ENCODE results near the gene SLX1A.
A peak's percentile ranks its signal among the peaks of the same experiment; 100 is the strongest.
"Not testable (repeated sequence)": the region's sequence is repeated elsewhere in the genome, so short reads cannot be mapped to it uniquely, and the experiment has no call there.

The SLX1A gene

GRCh38 chr16:30186782-30187555 lies 6.7 kb upstream of the SLX1A start:
- Histone ChIP-seq H2AFZ (ENCODE audit: low read length) (no peak overlapping the region), H3K36me3 (ENCODE audit: insufficient read depth, low read length) (peaks cover 40% of the 10 kb centered on the region), H3F3A (ENCODE audit: insufficient read depth, low read length) (no peaks in the 10 kb centered on the region), H3K4me2 (ENCODE audit: low read length) (peak overlapping the region; percentile 80), H3K9me3 (ENCODE audit: low read length) (no peaks in the 10 kb centered on the region), H3K4me1 (ENCODE audit: insufficient read depth, low read length, severe bottlenecking) (peaks cover 37% of the 10 kb centered on the region), H3K9me2 (ENCODE audit: low read depth, low read length) (no peaks in the 10 kb centered on the region), H3K4me3 (ENCODE audit: low read depth, low read length, poor library complexity, severe bottlenecking) (peak overlapping the region; percentile 87), H3K79me2 (ENCODE audit: insufficient read depth, low read length) (no peaks in the 10 kb centered on the region), H3K27me3 (ENCODE audit: insufficient read depth, low read length) (no peaks in the 10 kb centered on the region), H3K27ac (ENCODE audit: low read depth, low read length, poor library complexity, severe bottlenecking) (peak overlapping the region; percentile 98), H4K20me1 (ENCODE audit: insufficient read depth, low read length) (no peaks in the 10 kb centered on the region), H3K9ac (ENCODE audit: low read length) (peak overlapping the region; percentile 97)
- no peak for TF ChIP-seq EZH2 (IDR thresholded peaks at IDR 0.05; ENCODE audit: borderline replicate concordance, low read length)
- TF ChIP-seq, protein P1, sequence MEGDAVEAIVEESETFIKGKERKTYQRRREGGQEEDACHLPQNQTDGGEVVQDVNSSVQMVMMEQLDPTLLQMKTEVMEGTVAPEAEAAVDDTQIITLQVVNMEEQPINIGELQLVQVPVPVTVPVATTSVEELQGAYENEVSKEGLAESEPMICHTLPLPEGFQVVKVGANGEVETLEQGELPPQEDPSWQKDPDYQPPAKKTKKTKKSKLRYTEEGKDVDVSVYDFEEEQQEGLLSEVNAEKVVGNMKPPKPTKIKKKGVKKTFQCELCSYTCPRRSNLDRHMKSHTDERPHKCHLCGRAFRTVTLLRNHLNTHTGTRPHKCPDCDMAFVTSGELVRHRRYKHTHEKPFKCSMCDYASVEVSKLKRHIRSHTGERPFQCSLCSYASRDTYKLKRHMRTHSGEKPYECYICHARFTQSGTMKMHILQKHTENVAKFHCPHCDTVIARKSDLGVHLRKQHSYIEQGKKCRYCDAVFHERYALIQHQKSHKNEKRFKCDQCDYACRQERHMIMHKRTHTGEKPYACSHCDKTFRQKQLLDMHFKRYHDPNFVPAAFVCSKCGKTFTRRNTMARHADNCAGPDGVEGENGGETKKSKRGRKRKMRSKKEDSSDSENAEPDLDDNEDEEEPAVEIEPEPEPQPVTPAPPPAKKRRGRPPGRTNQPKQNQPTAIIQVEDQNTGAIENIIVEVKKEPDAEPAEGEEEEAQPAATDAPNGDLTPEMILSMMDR (IDR thresholded peaks at IDR 0.05; ENCODE audit: low read length), result peak; percentile 97

DNA sequence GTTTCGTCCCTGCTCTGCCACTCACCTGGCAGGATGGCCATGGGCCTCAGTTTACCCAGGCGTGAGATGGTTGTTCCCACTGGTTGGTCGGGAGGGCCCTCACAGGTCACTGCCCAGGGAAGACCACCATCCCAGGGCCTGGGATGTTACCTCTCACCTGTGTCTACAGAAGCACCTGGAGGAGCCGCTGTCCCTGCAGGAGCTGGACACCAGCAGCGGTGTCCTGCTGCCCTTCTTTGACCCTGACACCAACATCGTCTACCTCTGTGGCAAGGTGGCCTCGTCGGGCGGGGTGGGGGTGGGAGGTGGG lies 6.2 kb upstream of the SLX1A start:
- TF ChIP-seq, protein P1 (IDR thresholded peaks at IDR 0.05; ENCODE audit: low read length), result no peak
- Histone ChIP-seq H3K9me2 (ENCODE audit: low read depth, low read length) (no peaks in the 10 kb centered on the region), H3K36me3 (ENCODE audit: insufficient read depth, low read length) (peaks cover 40% of the 10 kb centered on the region), H3K4me1 (ENCODE audit: insufficient read depth, low read length, severe bottlenecking) (peaks cover 35% of the 10 kb centered on the region), H3K9me3 (ENCODE audit: low read length) (no peaks in the 10 kb centered on the region), H4K20me1 (ENCODE audit: insufficient read depth, low read length) (no peaks in the 10 kb centered on the region), H3K9ac (ENCODE audit: low read length) (no peak overlapping the region), H3K4me3 (ENCODE audit: low read depth, low read length, poor library complexity, severe bottlenecking) (no peak overlapping the region), H3F3A (ENCODE audit: insufficient read depth, low read length) (no peaks in the 10 kb centered on the region), H2AFZ (ENCODE audit: low read length) (no peak overlapping the region), H3K4me2 (ENCODE audit: low read length) (peak overlapping the region; percentile 80; the same call in 1 of the 2 replicates), H3K79me2 (ENCODE audit: insufficient read depth, low read length) (no peaks in the 10 kb centered on the region), H3K27ac (ENCODE audit: low read depth, low read length, poor library complexity, severe bottlenecking) (peak overlapping the region; percentile 98), H3K27me3 (ENCODE audit: insufficient read depth, low read length) (no peaks in the 10 kb centered on the region)

DNA sequence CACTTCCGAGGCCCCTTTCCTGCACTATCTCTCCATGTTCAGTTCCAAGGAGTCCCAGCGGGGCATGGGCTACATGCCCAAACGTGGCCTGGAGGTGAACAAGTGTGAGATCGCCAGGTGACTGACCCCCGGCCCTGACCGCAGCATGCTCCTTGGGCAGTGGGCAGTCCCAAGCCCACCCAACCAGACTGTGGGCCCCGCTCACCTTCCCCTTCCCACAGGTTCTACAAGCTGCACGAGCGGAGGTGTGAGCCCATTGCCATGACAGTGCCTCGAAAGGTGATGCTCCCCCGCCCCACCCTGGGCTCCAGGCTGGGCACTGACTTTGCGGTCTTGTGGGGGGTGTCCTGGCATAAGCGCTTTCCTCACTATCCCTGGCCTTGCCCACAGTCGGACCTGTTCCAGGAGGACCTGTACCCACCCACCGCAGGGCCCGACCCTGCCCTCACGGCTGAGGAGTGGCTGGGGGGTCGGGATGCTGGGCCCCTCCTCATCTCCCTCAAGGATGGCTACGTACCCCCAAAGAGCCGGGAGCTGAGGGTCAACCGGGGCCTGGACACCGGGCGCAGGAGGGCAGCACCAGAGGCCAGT lies 5.6 kb upstream of the SLX1A start:
- no peak for TF ChIP-seq EZH2 (IDR thresholded peaks at IDR 0.05; ENCODE audit: borderline replicate concordance, low read length)
- TF ChIP-seq, protein P1 (IDR thresholded peaks at IDR 0.05; ENCODE audit: low read length), result no peak
- no peak overlapping the region for H3K27ac ChIP-seq (ENCODE audit: low read depth, low read length, poor library complexity, severe bottlenecking)
- no peaks in the 10 kb centered on the region for H3K79me2 ChIP-seq (ENCODE audit: insufficient read depth, low read length)
- no peaks in the 10 kb centered on the region for H3K9me3 ChIP-seq (ENCODE audit: low read length)
- no peaks in the 10 kb centered on the region for H3K27me3 ChIP-seq (ENCODE audit: insufficient read depth, low read length)
- no peaks in the 10 kb centered on the region for H4K20me1 ChIP-seq (ENCODE audit: insufficient read depth, low read length)
- H3K4me3 ChIP-seq (ENCODE audit: low read depth, low read length, poor library complexity, severe bottlenecking), result no peak overlapping the region
- peaks cover 31% of the 10 kb centered on the region for H3K4me1 ChIP-seq (ENCODE audit: insufficient read depth, low read length, severe bottlenecking)
- no peak overlapping the region for H3K4me2 ChIP-seq (ENCODE audit: low read length)
- H3F3A ChIP-seq (ENCODE audit: insufficient read depth, low read length), result no peaks in the 10 kb centered on the region
- no peak overlapping the region for H2AFZ ChIP-seq (ENCODE audit: low read length)
- H3K36me3 ChIP-seq (ENCODE audit: insufficient read depth, low read length), result peaks cover 40% of the 10 kb centered on the region
- H3K9ac ChIP-seq (ENCODE audit: low read length), result no peak overlapping the region
- H3K9me2 ChIP-seq (ENCODE audit: low read depth, low read length), result no peaks in the 10 kb centered on the region

DNA sequence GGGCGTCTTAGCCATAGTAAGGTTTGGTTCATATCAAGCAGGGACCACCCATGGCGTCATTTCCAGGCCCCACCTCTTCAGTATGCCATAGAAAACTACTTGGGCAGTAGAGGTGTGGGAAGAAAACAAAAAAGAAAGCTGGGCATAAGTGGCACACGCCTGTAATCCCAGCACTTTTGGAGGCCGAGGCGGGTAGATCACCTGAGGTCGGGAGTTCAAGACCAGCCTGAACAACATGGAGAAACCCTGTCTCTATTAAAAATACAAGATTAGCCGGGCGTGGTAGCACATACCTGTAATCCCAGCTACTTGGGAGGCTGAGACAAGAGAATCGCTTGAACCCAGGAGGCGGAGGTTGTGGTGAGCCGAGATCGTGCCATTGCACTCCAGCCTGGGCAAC lies 2.5 kb upstream of the SLX1A start:
- not testable (repeated sequence) for H2AFZ ChIP-seq (ENCODE audit: low read length); H3K9me2 ChIP-seq (ENCODE audit: low read depth, low read length); H3K9ac ChIP-seq (ENCODE audit: low read length); H3K27ac ChIP-seq (ENCODE audit: low read depth, low read length, poor library complexity, severe bottlenecking); H4K20me1 ChIP-seq (ENCODE audit: insufficient read depth, low read length); H3F3A ChIP-seq (ENCODE audit: insufficient read depth, low read length); H3K4me2 ChIP-seq (ENCODE audit: low read length); H3K79me2 ChIP-seq (ENCODE audit: insufficient read depth, low read length); H3K9me3 ChIP-seq (ENCODE audit: low read length); H3K27me3 ChIP-seq (ENCODE audit: insufficient read depth, low read length); H3K4me3 ChIP-seq (ENCODE audit: low read depth, low read length, poor library complexity, severe bottlenecking)
- Histone ChIP-seq H3K36me3 (ENCODE audit: insufficient read depth, low read length) (peaks cover 22% of the 10 kb centered on the region), H3K4me1 (ENCODE audit: insufficient read depth, low read length, severe bottlenecking) (peaks cover 14% of the 10 kb centered on the region)

DNA sequence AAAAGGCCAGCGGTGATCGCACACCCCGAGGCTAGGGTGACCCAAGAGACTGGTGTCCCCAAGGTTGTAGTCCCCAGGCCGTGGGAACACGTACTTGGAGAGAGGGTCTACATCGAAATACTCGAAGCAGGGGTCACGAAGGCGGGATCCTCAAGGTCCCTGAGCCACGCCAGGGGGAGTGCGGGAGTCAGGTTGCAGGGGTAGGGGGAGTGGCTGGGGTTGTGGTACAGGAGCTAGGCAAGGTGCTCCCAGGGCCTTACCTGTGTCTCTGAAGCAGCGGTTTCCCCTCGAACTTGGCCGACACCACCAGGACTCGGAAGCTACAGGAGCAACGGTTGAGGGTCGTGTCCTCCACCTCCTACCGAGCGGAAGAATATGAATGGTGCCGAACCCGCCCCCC lies 577 bp upstream of the SLX1A start:
- not testable (repeated sequence) for H3K9me3 ChIP-seq (ENCODE audit: low read length); H3K4me1 ChIP-seq (ENCODE audit: insufficient read depth, low read length, severe bottlenecking); H3K79me2 ChIP-seq (ENCODE audit: insufficient read depth, low read length); H3F3A ChIP-seq (ENCODE audit: insufficient read depth, low read length); H3K36me3 ChIP-seq (ENCODE audit: insufficient read depth, low read length); H3K4me3 ChIP-seq (ENCODE audit: low read depth, low read length, poor library complexity, severe bottlenecking); H4K20me1 ChIP-seq (ENCODE audit: insufficient read depth, low read length); H3K27ac ChIP-seq (ENCODE audit: low read depth, low read length, poor library complexity, severe bottlenecking); H3K9me2 ChIP-seq (ENCODE audit: low read depth, low read length); H3K27me3 ChIP-seq (ENCODE audit: insufficient read depth, low read length); H3K9ac ChIP-seq (ENCODE audit: low read length); H2AFZ ChIP-seq (ENCODE audit: low read length); H3K4me2 ChIP-seq (ENCODE audit: low read length)
